HG02798 (cell line): ENCODE results near the gene PI4K2A.

Experiments
- ATAC-seq: cut with Tn5 transposase; IDR thresholded peaks from one replicate; pipeline ENCODE4 v1.9.1; 2021; ENCODE audit warnings: mild to moderate bottlenecking; ENCODE audit not compliant: unreplicated experiment, poor library complexity

Gene PI4K2A

GRCh38 chr10:97640174-97640867, at the start of gene PI4K2A:
Gene PI4K2A, plus strand, starts transcription at chr10:97640671. Its CDS starts 72 bp downstream, at chr10:97640743.
- peak; percentile 99 for ATAC-seq

- no peak for ATAC-seq
Measured at GRCh38 chr10:97590748-97591495, 49.5 kb upstream of the PI4K2A start.

DNA sequence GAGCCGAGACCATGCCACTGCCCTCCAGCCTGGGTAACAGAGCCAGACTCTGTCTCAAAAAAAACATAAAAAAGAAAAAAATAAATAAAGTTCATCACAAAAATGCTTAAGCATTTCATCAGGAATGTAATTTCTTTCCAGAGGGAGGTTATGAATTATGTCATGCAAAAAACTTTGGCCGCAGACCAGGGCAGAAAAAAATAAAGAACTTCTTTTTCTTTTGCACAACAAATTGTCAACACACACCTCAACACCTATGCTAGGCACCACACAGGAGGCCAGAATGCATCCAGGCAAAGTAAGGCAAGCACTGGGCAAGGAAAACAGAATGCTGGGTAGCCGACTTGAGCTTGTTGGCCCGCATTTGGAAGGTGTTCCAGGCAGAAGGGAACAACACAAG, 47.0 kb upstream of the PI4K2A start:
- ATAC-seq: no peak

- no peak for ATAC-seq
Measured at GRCh38 chr10:97596101-97597082, 44.1 kb upstream of the PI4K2A start.

DNA sequence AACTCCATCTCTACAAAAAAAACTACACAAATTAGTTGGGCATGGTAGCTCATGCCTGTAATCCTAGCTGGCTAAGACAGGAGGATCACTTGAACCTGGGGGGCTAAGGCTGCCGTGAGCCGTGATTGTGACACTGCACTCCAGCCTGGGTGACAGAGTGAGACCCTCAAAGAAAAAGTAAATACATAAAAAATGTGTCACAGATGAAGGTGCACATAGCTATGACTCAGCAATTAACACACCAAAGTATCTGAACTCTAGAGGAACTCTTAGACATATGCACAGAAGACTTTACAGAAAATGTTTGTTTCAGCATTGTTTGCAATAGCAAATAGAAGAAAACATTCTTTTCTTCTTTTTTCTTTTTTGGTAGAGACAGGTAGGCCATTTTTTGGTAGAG, 42.7 kb upstream of the PI4K2A start:
- no peak for ATAC-seq

DNA sequence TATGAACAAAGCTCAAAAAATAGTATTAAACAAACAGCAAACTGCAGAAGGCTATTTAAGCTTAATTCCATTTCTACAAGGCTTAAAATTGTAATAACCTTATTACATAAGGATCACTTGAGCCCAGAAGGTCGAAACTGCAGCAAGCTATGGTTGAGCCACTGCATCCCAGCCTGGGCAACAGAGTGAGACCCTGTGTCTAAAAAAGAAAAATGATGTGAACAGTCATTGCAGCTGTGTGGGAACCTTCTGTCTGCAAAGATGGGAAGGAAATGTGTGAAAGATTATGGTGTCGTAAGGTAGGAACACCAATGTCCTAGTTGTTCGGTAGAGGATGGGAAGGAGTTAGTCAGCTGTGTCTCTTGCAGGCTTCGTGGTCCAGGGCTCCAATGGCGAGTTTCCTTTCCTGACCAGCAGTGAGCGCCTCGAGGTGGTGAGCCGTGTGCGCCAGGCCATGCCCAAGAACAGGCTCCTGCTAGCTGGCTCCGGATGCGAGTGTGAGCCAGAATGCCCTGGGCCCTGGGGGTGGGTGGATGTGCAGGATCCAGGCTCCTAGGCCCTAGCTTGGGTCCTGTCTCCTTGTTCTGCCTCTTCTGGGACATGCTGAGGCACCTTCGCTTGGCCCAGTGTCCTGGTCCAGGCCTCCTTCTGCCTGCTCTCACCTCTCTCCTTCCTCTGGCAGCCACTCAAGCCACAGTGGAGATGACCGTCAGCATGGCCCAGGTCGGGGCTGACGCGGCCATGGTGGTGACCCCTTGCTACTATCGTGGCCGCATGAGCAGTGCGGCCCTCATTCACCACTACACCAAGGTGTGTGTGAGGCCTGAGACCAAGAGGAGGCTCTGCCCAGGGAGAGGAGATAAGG, 41.8 kb upstream of the PI4K2A start:
- no peak for ATAC-seq

GRCh38 chr10:97599272-97599619, 41.2 kb upstream of the PI4K2A start:
- no peak for ATAC-seq

DNA sequence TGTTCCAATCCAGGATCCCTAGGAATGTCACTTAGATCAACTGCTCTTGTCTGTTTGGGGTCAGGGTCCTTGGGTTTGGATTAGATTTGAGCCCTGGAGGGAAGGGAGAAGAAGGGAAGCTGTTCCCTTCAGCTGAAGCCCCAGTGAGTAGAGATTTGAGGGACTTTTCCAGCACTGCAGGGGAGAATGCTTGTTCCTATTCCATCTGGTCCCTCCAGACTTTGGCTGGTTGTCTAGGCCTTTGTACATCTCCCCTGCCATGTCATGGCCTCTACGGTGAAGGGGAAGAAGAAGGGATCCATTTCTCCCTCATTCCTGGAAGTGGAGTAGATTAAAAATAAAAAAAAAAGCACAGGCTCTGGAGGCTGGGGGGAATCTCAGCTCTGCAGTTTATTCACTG, 39.9 kb upstream of the PI4K2A start:
- no peak for ATAC-seq

GRCh38 chr10:97601268-97602215, 38.9 kb upstream of the PI4K2A start:
- ATAC-seq: no peak

DNA sequence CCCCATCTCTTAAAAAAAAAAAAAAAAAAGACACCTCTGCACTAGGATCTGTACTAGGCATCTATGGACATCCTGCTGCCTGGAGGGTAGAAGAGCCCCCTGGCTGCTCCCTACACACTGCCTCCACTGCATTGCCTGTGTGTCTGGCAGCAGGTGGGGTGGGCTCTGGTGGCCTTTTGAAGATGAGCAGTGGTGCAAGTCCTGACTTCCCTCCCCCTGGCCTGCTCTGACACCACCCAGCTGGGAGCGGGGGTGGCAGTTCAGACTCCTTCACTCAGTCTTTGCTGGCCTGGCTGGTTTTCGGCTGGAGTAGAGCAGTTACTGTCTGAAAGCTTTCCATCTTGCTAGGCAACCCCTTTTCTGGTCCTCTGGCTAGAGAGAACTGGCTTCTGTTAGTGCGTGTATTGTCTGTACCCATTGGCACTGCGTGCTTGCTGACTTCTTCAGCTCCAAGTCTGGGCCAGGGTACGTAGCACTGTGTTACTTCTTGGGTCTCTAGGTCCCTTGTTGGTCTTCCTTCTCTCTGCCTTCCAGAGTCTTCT, 33.3 kb upstream of the PI4K2A start:
- ATAC-seq: no peak

DNA sequence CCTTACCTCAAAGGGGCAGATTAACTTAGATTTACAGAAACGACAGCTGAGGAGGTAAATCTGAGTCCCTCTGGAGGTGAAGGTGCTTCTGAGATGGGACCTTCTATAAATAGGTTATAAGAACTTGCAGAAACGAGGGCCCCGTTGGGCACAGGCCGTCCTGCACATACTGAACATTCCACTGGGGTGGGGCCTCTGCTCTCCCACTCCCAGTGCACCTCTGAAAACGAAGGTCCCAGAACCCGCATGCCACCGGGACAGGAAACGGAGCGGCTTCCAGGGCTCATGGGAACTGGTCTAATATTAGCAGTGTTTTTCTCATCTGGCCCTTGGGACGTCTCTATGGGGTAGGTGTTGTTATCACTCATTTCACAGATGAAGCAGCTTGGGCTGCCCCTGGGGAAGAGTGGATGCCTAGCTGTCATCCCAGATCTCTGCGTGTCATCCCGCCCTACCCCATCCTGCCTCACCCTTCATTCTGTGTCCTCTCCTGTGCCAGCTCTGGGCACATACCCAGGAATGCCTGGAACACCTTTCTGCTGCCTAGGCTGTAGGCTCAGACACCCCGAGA, 31.4 kb upstream of the PI4K2A start:
- no peak for ATAC-seq

DNA sequence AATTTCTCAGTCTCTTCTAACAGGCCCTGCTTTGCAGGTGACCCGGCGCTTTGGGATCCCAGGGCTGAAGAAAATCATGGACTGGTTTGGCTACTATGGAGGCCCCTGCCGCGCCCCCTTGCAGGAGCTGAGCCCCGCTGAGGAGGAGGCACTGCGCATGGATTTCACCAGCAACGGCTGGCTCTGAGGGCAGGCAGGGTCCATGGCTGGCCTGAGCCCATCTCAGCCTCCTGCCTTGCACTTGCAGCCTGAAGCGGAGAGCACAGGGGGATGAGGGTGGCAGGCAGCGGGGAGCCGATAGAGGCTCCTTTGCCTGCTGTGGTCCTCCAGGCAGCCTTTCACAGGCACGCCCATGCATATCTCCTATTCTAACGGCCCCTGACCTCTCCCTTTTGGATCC, 29.0 kb upstream of the PI4K2A start:
- ATAC-seq: no peak

DNA sequence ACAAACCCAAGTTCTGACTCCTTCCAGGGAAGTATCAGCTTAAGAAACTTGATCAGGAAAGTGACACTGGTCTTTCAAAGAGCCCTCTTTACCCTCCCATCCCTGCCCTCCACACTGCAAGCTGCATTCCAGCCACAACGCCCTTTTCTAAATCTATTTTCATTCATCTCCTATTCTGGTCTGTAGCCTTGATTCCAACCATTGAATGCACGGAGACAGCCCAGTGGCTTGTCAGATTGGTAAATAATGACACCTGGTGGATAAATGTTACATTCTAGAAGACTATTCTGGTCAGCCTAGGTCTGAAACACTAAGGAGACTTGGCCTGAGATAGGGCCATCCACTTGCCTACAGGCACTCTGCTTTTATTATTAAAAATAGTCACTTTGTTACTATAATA, 28.1 kb upstream of the PI4K2A start:
- ATAC-seq: no peak

- ATAC-seq: no peak
Measured at GRCh38 chr10:97618285-97618684, 22.2 kb upstream of the PI4K2A start.

- no peak for ATAC-seq
Measured at GRCh38 chr10:97618733-97619132, 21.7 kb upstream of the PI4K2A start.

DNA sequence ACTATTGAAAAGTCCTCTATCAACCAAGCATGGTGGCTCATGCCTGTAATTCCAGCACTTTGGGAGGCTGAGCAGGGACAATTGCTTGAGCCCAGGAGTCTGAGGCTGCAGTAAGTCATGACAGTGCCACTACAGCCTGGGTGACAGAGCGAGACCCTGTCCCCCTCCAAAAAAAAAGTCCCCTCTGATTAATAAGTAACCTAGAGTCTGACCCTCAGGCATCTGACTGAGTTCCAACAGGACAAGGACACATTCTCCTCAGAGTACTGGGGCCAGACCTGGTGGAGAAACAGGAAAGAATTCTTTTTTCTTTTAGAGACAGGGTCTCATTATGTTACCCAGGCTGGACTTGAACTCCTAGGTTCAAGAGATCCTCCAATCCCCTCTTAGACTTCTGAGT, 17.2 kb upstream of the PI4K2A start:
- no peak for ATAC-seq

DNA sequence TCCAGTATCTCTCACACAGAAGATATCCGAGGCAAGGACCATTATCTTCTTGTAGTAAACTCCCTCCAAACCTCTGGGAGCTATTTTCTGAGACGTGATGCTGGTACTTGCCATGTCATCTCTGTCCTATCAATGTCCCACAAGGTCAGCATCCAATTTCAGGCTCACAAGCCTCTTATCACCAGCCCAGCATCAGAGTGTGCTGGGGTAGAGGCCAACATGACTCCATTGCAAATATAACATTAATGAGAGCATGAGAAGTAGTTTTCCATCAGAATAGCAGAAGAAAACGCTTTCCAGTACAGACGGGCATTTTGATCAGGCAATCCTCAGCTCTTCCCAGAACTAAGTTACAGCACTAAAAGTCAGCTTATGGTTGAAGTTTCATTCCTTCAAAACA, 12.7 kb upstream of the PI4K2A start:
- ATAC-seq: no peak

DNA sequence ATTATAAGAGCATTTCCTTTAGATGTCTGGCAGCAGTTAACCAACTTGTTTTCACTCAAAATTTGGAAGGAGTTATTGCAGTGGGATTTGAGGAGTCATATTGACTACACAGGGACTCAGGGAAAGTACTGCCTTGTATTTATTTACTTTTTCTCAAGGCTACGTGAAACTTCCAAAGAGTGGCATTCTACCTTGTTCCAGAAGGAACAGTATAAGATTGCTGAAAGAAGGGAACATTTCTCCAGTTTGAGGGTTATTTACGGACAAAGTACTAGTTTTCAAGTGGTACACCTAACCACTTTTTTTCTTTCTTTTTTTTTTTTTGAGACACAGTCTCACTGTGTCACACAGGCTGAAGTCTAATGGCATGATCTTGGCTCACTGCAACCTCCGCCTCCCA, 12.2 kb upstream of the PI4K2A start:
- no peak for ATAC-seq
